Measurements from ENCODE around the gene TOM1L2. TPM values are rescaled to one million over a fixed set of nuclear protein-coding genes. Genes with fewer than 3 reads are reported as not detected.

TOM1L2 gene
- total and polyA plus RNA-seq, 2 experiments from 2014 or later: 21.5 to 29.6 TPM

GRCh38 chr17:17890773-17891759 lies 81.1 kb downstream of the TOM1L2 start:
- peak; percentile 81 for DNase-seq (ENCODE audit: low spot score)
- H3K4me2 ChIP-seq: no peak overlapping the region
- WGBS (ENCODE audit: low lambda C conversion rate, missing lambda C conversion rate): 96% methylated on average over 5 of the region's 5 CpGs
- no peaks in the 10 kb centered on the region for H3K79me2 ChIP-seq
- no peaks in the 10 kb centered on the region for H3K9me2 ChIP-seq (replicated peaks; ENCODE audit: insufficient read depth)
- H3K4me1 ChIP-seq (ENCODE audit: insufficient read depth): no peaks in the 10 kb centered on the region
- no peaks in the 10 kb centered on the region for H3K9me3 ChIP-seq (ENCODE audit: low read depth)
- H3K4me3 ChIP-seq: no peak overlapping the region
- no peaks in the 10 kb centered on the region for H3K36me3 ChIP-seq (replicated peaks; ENCODE audit: insufficient read depth, low read depth)
- TF ChIP-seq EZH2 (IDR thresholded peaks at IDR 0.05; ENCODE audit: borderline replicate concordance): no peak
- TF ChIP-seq EZH2phosphoT487 (IDR thresholded peaks at IDR 0.05; ENCODE audit: low read depth, severe bottlenecking, unreplicated experiment): no peak
- peak; percentile 70 for TF ChIP-seq CTCF (IDR thresholded peaks at IDR 0.05; ENCODE audit: poor library complexity)
- no peak overlapping the region for H2AFZ ChIP-seq
- no peak overlapping the region for H3K27ac ChIP-seq
- no peaks in the 10 kb centered on the region for H4K20me1 ChIP-seq (ENCODE audit: insufficient read depth, poor library complexity, severe bottlenecking)
- no peaks in the 10 kb centered on the region for H3K27me3 ChIP-seq

DNA sequence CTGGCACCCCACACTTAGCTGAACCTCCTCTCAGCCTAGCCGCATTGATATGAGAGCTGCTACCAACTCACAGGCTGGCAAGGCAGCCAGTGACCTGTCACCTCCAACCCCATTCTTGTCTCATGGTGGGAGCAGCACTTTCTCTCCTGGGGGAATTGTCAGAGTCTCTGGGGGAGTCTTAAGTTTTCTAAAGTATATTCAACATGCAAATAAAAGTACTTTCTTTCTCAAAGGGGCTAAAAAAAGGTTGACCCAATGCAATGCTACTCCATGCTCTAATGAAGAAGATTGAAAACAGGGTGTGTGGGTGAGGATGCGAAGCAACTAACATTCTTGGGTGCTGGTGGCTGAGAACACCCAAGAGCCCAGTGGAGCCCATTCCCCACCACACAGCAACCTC lies 82.3 kb downstream of the TOM1L2 start:
- DNase-seq (ENCODE audit: low spot score): no peak
- no peaks in the 10 kb centered on the region for H3K27me3 ChIP-seq
- no peaks in the 10 kb centered on the region for H3K9me2 ChIP-seq (replicated peaks; ENCODE audit: insufficient read depth)
- WGBS (ENCODE audit: low lambda C conversion rate, missing lambda C conversion rate): 100% methylated on average over 2 of the region's 2 CpGs
- no peak overlapping the region for H3K4me3 ChIP-seq
- TF ChIP-seq CTCF (IDR thresholded peaks at IDR 0.05; ENCODE audit: poor library complexity): no peak
- no peak for TF ChIP-seq EZH2 (IDR thresholded peaks at IDR 0.05; ENCODE audit: borderline replicate concordance)
- TF ChIP-seq EZH2phosphoT487 (IDR thresholded peaks at IDR 0.05; ENCODE audit: low read depth, severe bottlenecking, unreplicated experiment): no peak
- no peaks in the 10 kb centered on the region for H3K4me1 ChIP-seq (ENCODE audit: insufficient read depth)
- H3K36me3 ChIP-seq (replicated peaks; ENCODE audit: insufficient read depth, low read depth): no peaks in the 10 kb centered on the region
- H2AFZ ChIP-seq: no peak overlapping the region
- H3K9me3 ChIP-seq (ENCODE audit: low read depth): no peaks in the 10 kb centered on the region
- no peaks in the 10 kb centered on the region for H3K79me2 ChIP-seq
- no peaks in the 10 kb centered on the region for H4K20me1 ChIP-seq (ENCODE audit: insufficient read depth, poor library complexity, severe bottlenecking)
- no peak overlapping the region for H3K4me2 ChIP-seq
- H3K27ac ChIP-seq: no peak overlapping the region

- no peak overlapping the region for H3K4me2 ChIP-seq
- H3K27me3 ChIP-seq: no peaks in the 10 kb centered on the region
- H3K9me3 ChIP-seq (ENCODE audit: low read depth): no peaks in the 10 kb centered on the region
- 76% methylated on average over 7 of the region's 7 CpGs for whole genome bisulfite sequencing (ENCODE audit: low lambda C conversion rate, missing lambda C conversion rate)
- no peak overlapping the region for H3K4me3 ChIP-seq
- H3K27ac ChIP-seq: no peak overlapping the region
- no peaks in the 10 kb centered on the region for H3K9me2 ChIP-seq (replicated peaks; ENCODE audit: insufficient read depth)
- H3K79me2 ChIP-seq: no peaks in the 10 kb centered on the region
- no peaks in the 10 kb centered on the region for H3K4me1 ChIP-seq (ENCODE audit: insufficient read depth)
- H3K36me3 ChIP-seq (replicated peaks; ENCODE audit: insufficient read depth, low read depth): no peaks in the 10 kb centered on the region
- H2AFZ ChIP-seq: no peak overlapping the region
- no peak for TF ChIP-seq CTCF (IDR thresholded peaks at IDR 0.05; ENCODE audit: poor library complexity)
- no peak for TF ChIP-seq EZH2 (IDR thresholded peaks at IDR 0.05; ENCODE audit: borderline replicate concordance)
- TF ChIP-seq EZH2phosphoT487 (IDR thresholded peaks at IDR 0.05; ENCODE audit: low read depth, severe bottlenecking, unreplicated experiment): no peak
- DNase-seq (ENCODE audit: low spot score): no peak
- H4K20me1 ChIP-seq (ENCODE audit: insufficient read depth, poor library complexity, severe bottlenecking): no peaks in the 10 kb centered on the region
Observed at GRCh38 chr17:17888821-17889220, 83.4 kb downstream of the TOM1L2 start.
